Naive B cell (primary cell): ENCODE results near the gene ADRM1. TPM values are rescaled to one million over a fixed set of nuclear protein-coding genes. Genes with fewer than 3 reads are reported as not detected.

ENCODE experiments used
- ATAC-seq, 2 donors: fragments of 150-1000 bp; cut with Tn5 transposase; 2 replicates each; pipeline ENCODE4 v1.10.0; 2021; ENCODE audit warnings: low read depth in 2 of 2, mild to moderate bottlenecking in 2 of 2, moderate library complexity in 2 of 2
- DNase-seq: peaks from one replicate; pipeline ENCODE4 v3.0.0; 2022
- H3K27ac Mint-ChIP-seq, 6 donors: one replicate each; pipeline ENCODE4 v1.8.0; 2020 to 2022; ENCODE audit warnings: mild to moderate bottlenecking in 6 of 6, mixed read lengths in 6 of 6, moderate library complexity in 5 of 6, inconsistent platforms in 2 of 6
- H3K27me3 Mint-ChIP-seq, 3 donors: one replicate each; pipeline ENCODE4 v1.8.0; 2021 to 2022; ENCODE audit warnings: mixed read lengths in 3 of 3, mild to moderate bottlenecking in 1 of 3
- H3K36me3 Mint-ChIP-seq, 2 donors: one replicate each; pipeline ENCODE4 v1.8.0; 2020 to 2022; ENCODE audit warnings: mixed read lengths in 2 of 2, inconsistent platforms in 1 of 2, mild to moderate bottlenecking in 1 of 2
- H3K4me1 Mint-ChIP-seq, 3 donors: one replicate each; pipeline ENCODE4 v1.8.0; 2020 to 2022; ENCODE audit warnings: mixed read lengths in 3 of 3, inconsistent platforms in 1 of 3, mild to moderate bottlenecking in 1 of 3, moderate library complexity in 1 of 3
- H3K4me3 Mint-ChIP-seq, 8 donors: one replicate each; pipeline ENCODE4 v1.8.0; 2020 to 2022; ENCODE audit warnings: mild to moderate bottlenecking in 8 of 8, mixed read lengths in 8 of 8, moderate library complexity in 8 of 8, inconsistent platforms in 2 of 8
- H3K9me3 Mint-ChIP-seq, 7 donors: one replicate each; pipeline ENCODE4 v1.8.0; 2020 to 2022; ENCODE audit warnings: mixed read lengths in 7 of 7, mild to moderate bottlenecking in 5 of 7, inconsistent platforms in 2 of 7, moderate library complexity in 1 of 7
- polyA plus RNA-seq, 6 donors: library from polyadenylated mRNA; unstranded; fragments of 300-500 nt; fragmentation: Illumina TruSeq; gene quantifications; one replicate each; pipeline ENCODE4 v1.2.3, GENCODE V29; 2021; ENCODE audit warnings: low read depth in 6 of 6

Gene ADRM1
- polyA plus RNA-seq, 6 donors from 2014 or later = 75.6 to 111 (median 89.0) TPM

- peaks cover 5 to 12% of the 10 kb centered on the region in 2 donors for H3K36me3 Mint-ChIP-seq
- no peak overlapping the region for H3K4me3 Mint-ChIP-seq
- no peak overlapping the region for H3K27ac Mint-ChIP-seq
- DNase-seq = no peak
- H3K9me3 Mint-ChIP-seq = no peaks in the 10 kb centered on the region
- ATAC-seq = no peak
- peaks cover 0 to 2% (median 0%) of the 10 kb centered on the region in 3 donors for H3K4me1 Mint-ChIP-seq
- no peaks in the 10 kb centered on the region for H3K27me3 Mint-ChIP-seq
These were observed 18.3 kb upstream of the ADRM1 start for GRCh38 chr20:62284448-62284847.

GRCh38 chr20:62285151-62285550 is 17.6 kb upstream of the ADRM1 start:
- no peak overlapping the region for H3K4me3 Mint-ChIP-seq
- no peak overlapping the region for H3K27ac Mint-ChIP-seq
- H3K4me1 Mint-ChIP-seq = peaks cover 0 to 2% (median 0%) of the 10 kb centered on the region in 3 donors
- no peaks in the 10 kb centered on the region for H3K27me3 Mint-ChIP-seq
- H3K9me3 Mint-ChIP-seq = no peaks in the 10 kb centered on the region
- peaks cover 5 to 7% of the 10 kb centered on the region in 2 donors for H3K36me3 Mint-ChIP-seq
- no peak for ATAC-seq
- no peak for DNase-seq

- Mint-ChIP-seq H3K4me3 (no peak overlapping the region), H3K27me3 (no peaks in the 10 kb centered on the region), H3K9me3 (no peaks in the 10 kb centered on the region), H3K4me1 (peaks cover 0 to 2% (median 0%) of the 10 kb centered on the region in 3 donors), H3K36me3 (peaks cover 5% of the 10 kb centered on the region in 2 donors), H3K27ac (no peak overlapping the region)
- no peak for ATAC-seq
- no peak for DNase-seq
These were observed 17.1 kb upstream of the ADRM1 start for GRCh38 chr20:62285722-62286121.

- no peaks in the 10 kb centered on the region for H3K27me3 Mint-ChIP-seq
- H3K4me3 Mint-ChIP-seq = no peak overlapping the region
- H3K27ac Mint-ChIP-seq = no peak overlapping the region
- DNase-seq (no peak), ATAC-seq (no peak)
- H3K9me3 Mint-ChIP-seq = no peaks in the 10 kb centered on the region
- peaks cover 0 to 3% (median 2%) of the 10 kb centered on the region in 3 donors for H3K4me1 Mint-ChIP-seq
- peaks cover 4 to 5% of the 10 kb centered on the region in 2 donors for H3K36me3 Mint-ChIP-seq
These were observed 16.2 kb upstream of the ADRM1 start for GRCh38 chr20:62286493-62287064.

GRCh38 chr20:62287129-62287528 is 15.7 kb upstream of the ADRM1 start:
- Mint-ChIP-seq H3K36me3 (peaks cover 0 to under 1% of the 10 kb centered on the region in 2 donors), H3K27ac (no peak overlapping the region), H3K27me3 (no peaks in the 10 kb centered on the region), H3K4me1 (peaks cover 0 to 3% (median 3%) of the 10 kb centered on the region in 3 donors), H3K4me3 (no peak overlapping the region), H3K9me3 (no peaks in the 10 kb centered on the region)
- no peak for DNase-seq
- no peak for ATAC-seq

GRCh38 chr20:62287759-62288534 is 14.8 kb upstream of the ADRM1 start:
- DNase-seq (no peak), ATAC-seq (no peak)
- Mint-ChIP-seq H3K9me3 (no peaks in the 10 kb centered on the region), H3K27me3 (no peaks in the 10 kb centered on the region), H3K36me3 (peaks cover 0 to 4% of the 10 kb centered on the region in 2 donors), H3K4me3 (no peak overlapping the region), H3K27ac (peak overlapping the region in 2 of 6 donors; percentile 28 to 79), H3K4me1 (peaks cover 0 to 7% (median 6%) of the 10 kb centered on the region in 3 donors)

- Mint-ChIP-seq H3K9me3 (no peaks in the 10 kb centered on the region), H3K4me1 (peaks cover 0 to 12% (median 6%) of the 10 kb centered on the region in 3 donors), H3K27me3 (no peaks in the 10 kb centered on the region), H3K36me3 (peaks cover 0 to 4% of the 10 kb centered on the region in 2 donors), H3K27ac (peak overlapping the region in 1 of 6 donors; percentile 9), H3K4me3 (no peak overlapping the region)
- DNase-seq = no peak
- no peak for ATAC-seq
These were observed 14.2 kb upstream of the ADRM1 start for GRCh38 chr20:62288535-62289105.

- no peak for DNase-seq
- H3K4me1 Mint-ChIP-seq = peaks cover 0 to 14% (median 6%) of the 10 kb centered on the region in 3 donors
- no peaks in the 10 kb centered on the region for H3K27me3 Mint-ChIP-seq
- no peak overlapping the region for H3K4me3 Mint-ChIP-seq
- H3K9me3 Mint-ChIP-seq = no peaks in the 10 kb centered on the region
- ATAC-seq = no peak
- no peak overlapping the region for H3K27ac Mint-ChIP-seq
- H3K36me3 Mint-ChIP-seq = peaks cover 0 to 4% of the 10 kb centered on the region in 2 donors
These were observed 13.7 kb upstream of the ADRM1 start for GRCh38 chr20:62289131-62289530.

GRCh38 chr20:62289898-62290297 is 12.9 kb upstream of the ADRM1 start:
- H3K9me3 Mint-ChIP-seq = no peaks in the 10 kb centered on the region
- H3K4me3 Mint-ChIP-seq = no peak overlapping the region
- H3K27ac Mint-ChIP-seq = no peak overlapping the region

GRCh38 chr20:62291251-62292066 is 11.3 kb upstream of the ADRM1 start:
- peaks cover 0 to 20% (median 6%) of the 10 kb centered on the region in 3 donors for H3K4me1 Mint-ChIP-seq
- H3K9me3 Mint-ChIP-seq = no peaks in the 10 kb centered on the region
- peak overlapping the region in 1 of 8 donors; percentile 53 for H3K4me3 Mint-ChIP-seq
- ATAC-seq (no peak), DNase-seq (no peak)
- H3K27me3 Mint-ChIP-seq = no peaks in the 10 kb centered on the region
- H3K36me3 Mint-ChIP-seq = peaks cover 0 to 4% of the 10 kb centered on the region in 2 donors
- peak overlapping the region in 4 of 6 donors; percentile 75 to 97 (median 84) for H3K27ac Mint-ChIP-seq

More at GRCh38 chr20:62289898-62290297, 12.9 kb upstream of the ADRM1 start:
- Mint-ChIP-seq H3K4me1 (peaks cover 0 to 19% (median 6%) of the 10 kb centered on the region in 3 donors), H3K36me3 (peaks cover 0 to 4% of the 10 kb centered on the region in 2 donors), H3K27me3 (no peaks in the 10 kb centered on the region)
- ATAC-seq (no peak), DNase-seq (no peak)

GRCh38 chr20:62292108-62292507 is 10.7 kb upstream of the ADRM1 start:
- DNase-seq (no peak), ATAC-seq (peak; percentile 70 to 74)
- H3K4me3 Mint-ChIP-seq = peak overlapping the region in 4 of 8 donors; percentile 24 to 66 (median 35)
- peaks cover 0 to 20% (median 6%) of the 10 kb centered on the region in 3 donors for H3K4me1 Mint-ChIP-seq
- H3K27me3 Mint-ChIP-seq = no peaks in the 10 kb centered on the region
- H3K27ac Mint-ChIP-seq = peak overlapping the region in 4 of 6 donors; percentile 39 to 75 (median 72)
- peaks cover 0 to 4% of the 10 kb centered on the region in 2 donors for H3K36me3 Mint-ChIP-seq
- no peaks in the 10 kb centered on the region for H3K9me3 Mint-ChIP-seq

GRCh38 chr20:62293111-62293784 is 9.5 kb upstream of the ADRM1 start:
- ATAC-seq (no peak), DNase-seq (no peak)
- peak overlapping the region in 1 of 8 donors; percentile 54 for H3K4me3 Mint-ChIP-seq

More at GRCh38 chr20:62293111-62293784, 9.5 kb upstream of the ADRM1 start:
- Mint-ChIP-seq H3K9me3 (no peaks in the 10 kb centered on the region), H3K36me3 (peaks cover 0 to 4% of the 10 kb centered on the region in 2 donors), H3K27me3 (no peaks in the 10 kb centered on the region), H3K27ac (peak overlapping the region in 4 of 6 donors; percentile 21 to 75 (median 66)), H3K4me1 (peaks cover 0 to 18% (median 6%) of the 10 kb centered on the region in 3 donors)
